IMR-90 (cell line): Measurements from ENCODE around the gene GABBR2. TPM values are rescaled to one million over a fixed set of nuclear protein-coding genes. Genes with fewer than 3 reads are reported as not detected.
A peak's percentile ranks its signal among the peaks of the same experiment; 100 is the strongest.

Experiments
- ATAC-seq: fragments of 200-7000 bp; cut with Tn5 transposase; 2 replicates; pipeline ENCODE4 v1.9.1; 2020; ENCODE audit warnings: low read depth, mild to moderate bottlenecking, moderate library complexity
- BruUV-seq: library from RNA; stranded (reverse); fragments of 400-500 nt; replicated peaks from 2 replicates; lab custom pipeline; 2021; lab: Mats Ljungman, UMichigan
- CTCF ChIA-PET: fragments of 300-600 bp; formaldehyde crosslinking; extraction: SDS; loops from one replicate; lab custom pipeline; 2021; ENCODE audit warnings: antibody characterized with exemption; lab: Yijun Ruan, JAX
- POLR2A ChIA-PET: fragments of 300-600 bp; sonication (Branson Sonifier 250); formaldehyde crosslinking; loops from one replicate; lab custom pipeline; 2022; ENCODE audit warnings: antibody characterized with exemption; ENCODE audit not compliant: unreplicated experiment; lab: Charles Lee
- DNase-seq: peaks from one replicate; pipeline ENCODE4 v3.0.0; 2013
- H2AFZ ChIP-seq: replicated peaks from 2 replicates; pipeline ENCODE3; 2013; ENCODE audit warnings: low read length, mild to moderate bottlenecking; ENCODE audit not compliant: poor library complexity
- H2AK5ac ChIP-seq: 2 replicates; pipeline ENCODE4 v1.6.1; 2013; ENCODE audit warnings: low read depth, low read length, inconsistent platforms
- H2AK9ac ChIP-seq: replicated peaks from 2 replicates; pipeline ENCODE3; 2013; ENCODE audit warnings: mild to moderate bottlenecking, low read depth, low read length, moderate library complexity; ENCODE audit not compliant: poor library complexity
- H2BK120ac ChIP-seq: 2 replicates; pipeline ENCODE4 v1.6.1; 2013; ENCODE audit warnings: low read depth, low read length, inconsistent platforms
- H2BK15ac ChIP-seq: 3 replicates; pipeline ENCODE4 v1.6.1; 2013; ENCODE audit warnings: low read depth, low read length, inconsistent platforms
- H2BK20ac ChIP-seq: 2 replicates; pipeline ENCODE4 v1.6.1; 2013; ENCODE audit warnings: low read depth, mild to moderate bottlenecking, inconsistent platforms, low read length, moderate library complexity
- H2BK5ac ChIP-seq: 2 replicates; pipeline ENCODE4 v1.6.1; 2013; ENCODE audit warnings: mild to moderate bottlenecking, low read depth, low read length, inconsistent platforms; ENCODE audit not compliant: poor library complexity, severe bottlenecking
- H3K14ac ChIP-seq: replicated peaks from 2 replicates; pipeline ENCODE4 v1.6.1; 2013; ENCODE audit warnings: low read depth, low read length, inconsistent platforms
- H3K18ac ChIP-seq: 2 replicates; pipeline ENCODE4 v1.6.1; 2013; ENCODE audit warnings: low read depth, low read length, control low read depth
- H3K23ac ChIP-seq: 2 replicates; pipeline ENCODE4 v1.6.1; 2013; ENCODE audit warnings: low read depth, low read length, inconsistent platforms
- H3K27ac ChIP-seq: 2 replicates; pipeline ENCODE4 v1.5.1; 2013; ENCODE audit warnings: mild to moderate bottlenecking, control low read depth, low read length; ENCODE audit not compliant: insufficient read depth
- H3K27me3 ChIP-seq: 2 replicates; pipeline ENCODE4 v1.6.1; 2013; ENCODE audit warnings: low read length; ENCODE audit not compliant: control insufficient read depth, insufficient read depth
- H3K36me3 ChIP-seq: 2 replicates; pipeline ENCODE4 v1.6.1; 2013; ENCODE audit warnings: low read length, mixed read lengths; ENCODE audit not compliant: control insufficient read depth, insufficient read depth
- H3K4ac ChIP-seq: 2 replicates; pipeline ENCODE4 v1.6.1; 2013; ENCODE audit warnings: low read depth, low read length, inconsistent platforms
- H3K4me1 ChIP-seq: 2 replicates; pipeline ENCODE4 v1.6.1; 2013; ENCODE audit warnings: low read length, mixed read lengths; ENCODE audit not compliant: control insufficient read depth, insufficient read depth
- H3K4me2 ChIP-seq: 2 replicates; pipeline ENCODE4 v1.6.1; 2013; ENCODE audit warnings: low read depth, mild to moderate bottlenecking, control low read depth, low read length, moderate library complexity
- H3K4me3 ChIP-seq: 2 replicates; pipeline ENCODE4 v1.5.1; 2013; ENCODE audit warnings: low read depth, mild to moderate bottlenecking, control low read depth, low read length, moderate library complexity; ENCODE audit not compliant: insufficient read depth
- H3K56ac ChIP-seq: 2 replicates; pipeline ENCODE4 v1.6.1; 2013; ENCODE audit warnings: low read length, inconsistent platforms; ENCODE audit not compliant: insufficient read depth; ENCODE audit errors: extremely low read depth
- H3K79me1 ChIP-seq, 2 experiments: 2 replicates each; pipeline ENCODE4 v1.6.1; 2013; ENCODE audit warnings: low read length in 2 of 2, inconsistent platforms in 1 of 2, low read depth in 1 of 2
- H3K9ac ChIP-seq: 2 replicates; pipeline ENCODE4 v1.6.1; 2013; ENCODE audit warnings: low read depth, low read length, control low read depth
- H3K9me1 ChIP-seq: 2 replicates; pipeline ENCODE4 v1.6.1; 2013; ENCODE audit warnings: low read length, inconsistent platforms; ENCODE audit not compliant: insufficient read depth
- H3K9me3 ChIP-seq: 2 replicates; pipeline ENCODE4 v1.6.1; 2013; ENCODE audit warnings: low read length; ENCODE audit not compliant: control insufficient read depth, insufficient read depth
- H4K20me1 ChIP-seq: 2 replicates; pipeline ENCODE4 v1.6.1; 2013; ENCODE audit warnings: low read length, inconsistent platforms; ENCODE audit not compliant: insufficient read depth
- H4K5ac ChIP-seq: 2 replicates; pipeline ENCODE4 v1.6.1; 2013; ENCODE audit warnings: mild to moderate bottlenecking, low read depth, low read length, control low read depth
- H4K8ac ChIP-seq, 2 experiments: 2 replicates each; pipeline ENCODE4 v1.6.1; 2013; ENCODE audit warnings: low read depth in 2 of 2, low read length in 2 of 2, control low read depth in 1 of 2, inconsistent platforms in 1 of 2
- H4K91ac ChIP-seq: 2 replicates; pipeline ENCODE4 v1.6.1; 2013; ENCODE audit warnings: low read depth, low read length, inconsistent platforms; ENCODE audit not compliant: insufficient read depth
- BHLHE40 ChIP-seq: fragments of 150-350 bp; IDR thresholded peaks from 2 replicates; pipeline ENCODE4 v1.6.1; 2016; ENCODE audit warnings: mild to moderate bottlenecking, low read depth, low read length
- CEBPB ChIP-seq: IDR thresholded peaks from 2 replicates; pipeline ENCODE4 v1.6.1; 2012; ENCODE audit warnings: low read depth, low read length, improper control_type of control experiment
- CHD1 ChIP-seq: IDR thresholded peaks from 2 replicates; pipeline ENCODE4 v1.6.1; 2012; ENCODE audit warnings: low read depth, low read length, improper control_type of control experiment
- CTCF ChIP-seq: conservative IDR thresholded peaks from 2 replicates; pipeline ENCODE4 v1.5.1; 2012; ENCODE audit warnings: mild to moderate bottlenecking, low read depth, low read length, improper control_type of control experiment
- ELK1 ChIP-seq: fragments of 150-350 bp; IDR thresholded peaks from 2 replicates; pipeline ENCODE4 v1.6.1; 2016; ENCODE audit warnings: low read depth, mild to moderate bottlenecking, low read length, moderate library complexity, borderline replicate concordance
- FOS ChIP-seq: fragments of 150-350 bp; IDR thresholded peaks from 2 replicates; pipeline ENCODE4 v1.6.1; 2016; ENCODE audit warnings: low read depth, low read length
- MAFK ChIP-seq: IDR thresholded peaks from 2 replicates; pipeline ENCODE4 v1.6.1; 2012; ENCODE audit warnings: low read depth, low read length, improper control_type of control experiment
- MAZ ChIP-seq: IDR thresholded peaks from 2 replicates; pipeline ENCODE4 v1.6.1; 2012; ENCODE audit warnings: low read depth, mild to moderate bottlenecking, low read length, improper control_type of control experiment, moderate library complexity, borderline replicate concordance
- MXI1 ChIP-seq: IDR thresholded peaks from 2 replicates; pipeline ENCODE4 v1.6.1; 2012; ENCODE audit warnings: low read depth, mild to moderate bottlenecking, low read length, moderate library complexity, borderline replicate concordance
- NFE2L2 ChIP-seq: fragments of 150-350 bp; IDR thresholded peaks from 2 replicates; pipeline ENCODE4 v1.6.1; 2016; ENCODE audit warnings: low read depth, mild to moderate bottlenecking, low read length
- POLR2A ChIP-seq: IDR thresholded peaks from 2 replicates; pipeline ENCODE4 v1.6.1; 2012; ENCODE audit warnings: mild to moderate bottlenecking, low read depth, low read length
- RAD21 ChIP-seq: IDR thresholded peaks from 2 replicates; pipeline ENCODE4 v1.6.1; 2012; ENCODE audit warnings: low read length, improper control_type of control experiment
- RCOR1 ChIP-seq: IDR thresholded peaks from 2 replicates; pipeline ENCODE4 v1.6.1; 2012; ENCODE audit warnings: mild to moderate bottlenecking, low read length, improper control_type of control experiment; ENCODE audit not compliant: insufficient replicate concordance
- RFX5 ChIP-seq: IDR thresholded peaks from 2 replicates; pipeline ENCODE4 v1.8.0; 2012; ENCODE audit warnings: low read depth, mild to moderate bottlenecking, low read length, moderate library complexity
- SMC3 ChIP-seq: fragments of 150-350 bp; IDR thresholded peaks from 2 replicates; pipeline ENCODE4 v1.6.1; 2016; ENCODE audit warnings: low read depth, mild to moderate bottlenecking, antibody characterized with exemption, low read length, moderate library complexity
- WGBS, 2 experiments: methylation state at CpG; one replicate each; pipeline versions ENCODE4 v1.1.5 to v1.1.7; 2013; ENCODE audit warnings: missing lambda C conversion rate in 2 of 2; ENCODE audit not compliant: insufficient read length in 1 of 2; ENCODE audit errors: extremely low coverage in 2 of 2; 5-methylcytosine and 5-hydroxymethylcytosine counted together
- dilution Hi-C: fragments of 300-500 bp; cut with HindIII; formaldehyde crosslinking; loops from one replicate; pipeline ENCODE4 v1.14.3; 2018; ENCODE audit warnings: low sequenced_read_pairs; ENCODE audit not compliant: unreplicated experiment
- in situ Hi-C: fragments of 300-500 bp; cut with MboI; formaldehyde crosslinking; loops from 3 replicates; pipeline ENCODE4 v1.14.3; 2019; ENCODE audit warnings: low sequenced_read_pairs, inconsistent platforms, mixed read lengths
- intact Hi-C: fragments of 100-400 bp; cut with micrococcal nuclease; formaldehyde crosslinking; loops from 2 replicates; pipeline ENCODE4 v1.10.0; 2022
- polyA plus RNA-seq, 3 experiments: library from polyadenylated mRNA; depleted of rRNA; stranded (reverse); fragments of >200 nt; gene quantifications; 2 replicates each; pipeline ENCODE4 v1.2.3, GENCODE V29; 2012; ENCODE audit warnings: low replicate concordance in 1 of 3
- total RNA-seq: library from RNA; depleted of rRNA; stranded (reverse); fragments of >200 nt; gene quantifications from 2 replicates; pipeline ENCODE4 v1.2.3, GENCODE V29; 2012

The GABBR2 gene
- total and polyA plus RNA-seq, 2 of the 4 experiments (the other 2 are of a cell fraction) = 14.2 to 20.3 TPM

GRCh38 chr9:98253565-98253964 lies 455.2 kb downstream of the GABBR2 start:
- peak overlapping the region; percentile 67 for H4K91ac ChIP-seq
- H3K9ac ChIP-seq = 0 out of 2 replicates have a peak overlapping the region, but pooled peaks have one; percentile 4
- TF ChIP-seq CHD1 (no peak), RAD21 (no peak), CTCF (no peak), RCOR1 (no peak), BHLHE40 (no peak), FOS (no peak), POLR2A (no peak), ELK1 (no peak), CEBPB (no peak), NFE2L2 (no peak), RFX5 (no peak), SMC3 (no peak), MXI1 (no peak), MAZ (no peak), MAFK (no peak)
- no peaks in the 10 kb centered on the region for H3K27me3 ChIP-seq
- no peak overlapping the region; the same call in 1 of the 2 replicates for H3K27ac ChIP-seq
- peak overlapping the region; percentile 71; the same call in 2 of the 3 replicates for H2BK15ac ChIP-seq
- peaks cover 7% of the 10 kb centered on the region; the same call in 1 of the 2 replicates for H3K36me3 ChIP-seq
- peak overlapping the region; percentile 80 for H2AK9ac ChIP-seq
- peaks cover 34% of the 10 kb centered on the region for H3K9me1 ChIP-seq
- H2BK5ac ChIP-seq = peak overlapping the region; percentile 83
- H3K79me1 ChIP-seq = peaks cover 31 to 62% of the 10 kb centered on the region in 2 experiments
- H3K14ac ChIP-seq = peak overlapping the region; percentile 96
- dilution Hi-C loops (no loop called here), intact Hi-C loops (no loop called here), in situ Hi-C loops (no loop called here)
- ChIA-PET CTCF (interaction anchor here (0.6 to 1.4 kb wide), 2 partner anchors 22 to 46 kb away, joined by 3 read pairs; no protein-coding TSS in a partner anchor), POLR2A (no interaction called here)
- peak overlapping the region; percentile 77 for H2BK120ac ChIP-seq
- H3K4me1 ChIP-seq = peaks cover 36% of the 10 kb centered on the region
- no peaks in the 10 kb centered on the region for H3K9me3 ChIP-seq
- peak overlapping the region; percentile 88; the same call in 1 of the 2 replicates for H2AK5ac ChIP-seq
- peak overlapping the region; percentile 72; the same call in 1 of the 2 replicates for H3K4me3 ChIP-seq
- H3K18ac ChIP-seq = peak overlapping the region; percentile 20; the same call in 1 of the 2 replicates
- H3K4ac ChIP-seq = peak overlapping the region; percentile 87
- peak overlapping the region; percentile 2 for H2AFZ ChIP-seq
- peak overlapping the region; percentile 66 for H3K23ac ChIP-seq
- DNase-seq = no peak
- ATAC-seq = no peak
- peak overlapping the region in 1 of 2 experiments; percentile 84; a peak in 3 of 4 replicates for H4K8ac ChIP-seq
- no peaks in the 10 kb centered on the region for H4K20me1 ChIP-seq
- BruUV-seq = no TSS peak
- H3K4me2 ChIP-seq = peak overlapping the region; percentile 87
- H3K56ac ChIP-seq = peak overlapping the region; percentile 17; the same call in 1 of the 2 replicates
- 100% methylated on average over 1 of the region's 3 CpGs; no CpG with 5 or more reads in 1 of the 2 experiments for WGBS, 2 experiments
- peak overlapping the region; percentile 51 for H2BK20ac ChIP-seq
- peak overlapping the region; percentile 43 for H4K5ac ChIP-seq
